Vagina (tissue), 2 donors: ENCODE results near the gene PTH2. TPM values are rescaled to one million over a fixed set of nuclear protein-coding genes. Genes with fewer than 3 reads are reported as not detected.

Experiments used
- DNase-seq, 2 donors: peaks; one replicate each; pipeline ENCODE4 v3.0.0-alpha.2; 2017; ENCODE audit errors: extremely low spot score in 2 of 2
- H3K27ac ChIP-seq: fragments of 200-600 bp; sonication (generic); one replicate; pipeline ENCODE4 v1.5.1; 2019
- H3K27me3 ChIP-seq: fragments of 200-600 bp; sonication (generic); one replicate; pipeline ENCODE4 v1.5.1; 2019
- H3K36me3 ChIP-seq, 2 donors: fragments of 200-600 bp; sonication (generic); one replicate each; pipeline ENCODE4 v1.5.1; 2017 to 2019
- H3K4me1 ChIP-seq: fragments of 200-600 bp; sonication (generic); one replicate; pipeline ENCODE4 v1.5.1; 2019
- H3K4me3 ChIP-seq, 2 donors: fragments of 200-600 bp; sonication (generic); 1 replicate in 1 of 2; 2 replicates in 1 of 2; pipeline ENCODE4 v1.5.1; 2016 to 2019
- H3K9me3 ChIP-seq: fragments of 200-600 bp; sonication (generic); one replicate; pipeline ENCODE4 v1.5.1; 2019
- CTCF ChIP-seq, 3 experiments: fragments of 450-650 bp in 2 of 3; fragments of 200-600 bp in 1 of 3; sonication (generic) in 1 of 3; IDR thresholded peaks; one replicate each; pipeline ENCODE4 v1.5.1; 2017 to 2019; ENCODE audit warnings: antibody characterized with exemption in 3 of 3, mild to moderate bottlenecking in 2 of 3, moderate library complexity in 2 of 3
- POLR2A ChIP-seq, 2 donors: fragments of 450-650 bp; IDR thresholded peaks; one replicate each; pipeline ENCODE4 v1.6.1; 2017; ENCODE audit warnings: antibody characterized with exemption in 2 of 2, mild to moderate bottlenecking in 2 of 2, moderate library complexity in 2 of 2
- POLR2AphosphoS5 ChIP-seq, 2 donors: sonication (generic); formaldehyde crosslinking; IDR thresholded peaks; one replicate each; pipeline ENCODE4 v1.9.0; 2017; ENCODE audit warnings: antibody characterized with exemption in 2 of 2, mild to moderate bottlenecking in 2 of 2, low read depth in 1 of 2; ENCODE audit not compliant: insufficient read depth in 1 of 2
- intact Hi-C: fragments of 100-400 bp; cut with DNase I; formaldehyde crosslinking; loops from one replicate; pipeline ENCODE4 v1.15.1; 2023
- total RNA-seq: library from RNA; depleted of rRNA; stranded (reverse); fragments of >200 nt; gene quantifications from one replicate; pipeline ENCODE4 v1.2.3, GENCODE V29; 2016

Gene PTH2
- total RNA-seq, 1 donor from 2014 or later, result not detected

DNA sequence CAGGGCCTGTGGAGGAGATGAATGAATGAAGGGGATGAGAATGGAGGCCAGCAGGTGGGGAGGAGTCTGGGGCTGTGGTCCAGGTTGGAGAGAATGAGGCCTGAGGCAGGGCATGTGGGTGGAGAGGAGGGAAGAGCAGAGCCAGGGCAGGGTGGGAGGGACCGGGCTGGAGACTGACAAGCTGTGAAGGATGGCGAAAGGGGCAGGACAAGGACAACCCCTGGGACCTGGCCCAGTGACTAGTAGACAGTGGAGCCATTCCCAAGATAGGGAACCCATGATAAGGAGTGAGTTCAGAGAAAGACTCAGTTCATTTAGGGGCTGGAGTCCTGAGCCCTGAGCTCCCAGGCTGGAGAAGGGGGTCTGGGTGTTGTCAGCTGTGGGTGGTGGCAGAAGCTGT is 3.0 kb downstream of the PTH2 start:
- Histone ChIP-seq H3K27me3 (peaks cover 25% of the 10 kb centered on the region), H3K4me1 (peaks cover 26% of the 10 kb centered on the region), H3K9me3 (no peaks in the 10 kb centered on the region), H3K36me3 (no peaks in the 10 kb centered on the region), H3K27ac (no peak overlapping the region), H3K4me3 (no peak overlapping the region)
- no peak for DNase-seq
- no peak for TF ChIP-seq POLR2AphosphoS5 (IDR thresholded peaks at IDR 0.05; ENCODE audit: insufficient read depth in 1 of 2, low read depth in 1 of 2)
- TF ChIP-seq POLR2A (IDR thresholded peaks at IDR 0.05), result no peak
- no peak for TF ChIP-seq CTCF (IDR thresholded peaks at IDR 0.05)
- intact Hi-C loops, result no loop called here

- Histone ChIP-seq H3K27ac (no peak overlapping the region), H3K4me1 (peaks cover 26% of the 10 kb centered on the region), H3K9me3 (no peaks in the 10 kb centered on the region), H3K4me3 (no peak overlapping the region), H3K27me3 (peaks cover 25% of the 10 kb centered on the region), H3K36me3 (no peaks in the 10 kb centered on the region)
- intact Hi-C loops, result no loop called here
- no peak for DNase-seq
- no peak for TF ChIP-seq POLR2AphosphoS5 (IDR thresholded peaks at IDR 0.05; ENCODE audit: insufficient read depth in 1 of 2, low read depth in 1 of 2)
- TF ChIP-seq CTCF (IDR thresholded peaks at IDR 0.05), result no peak
- TF ChIP-seq POLR2A (IDR thresholded peaks at IDR 0.05), result no peak
These were observed 4.1 kb downstream of the PTH2 start for GRCh38 chr19:49419173-49419572.

DNA sequence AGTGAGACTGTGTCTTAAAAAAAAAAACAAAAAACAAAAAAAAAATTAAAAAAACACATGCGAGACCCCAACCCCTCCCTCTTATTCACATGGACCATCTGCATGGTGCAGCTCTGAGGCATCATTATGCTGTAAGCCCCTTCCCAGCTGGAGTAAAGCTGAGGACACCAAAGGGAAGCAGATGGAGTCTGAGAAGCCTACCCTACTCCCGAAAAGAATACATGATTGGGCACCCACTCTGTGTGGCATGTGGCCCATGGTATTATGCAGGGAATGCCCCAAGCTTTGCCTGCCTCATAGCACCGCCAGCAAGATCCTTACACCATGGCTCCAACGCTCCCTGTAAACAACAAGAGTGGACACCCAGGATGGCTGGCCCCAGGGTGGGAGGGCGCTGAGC is 4.7 kb downstream of the PTH2 start:
- Histone ChIP-seq H3K4me1 (peaks cover 25% of the 10 kb centered on the region), H3K4me3 (no peak overlapping the region), H3K36me3 (no peaks in the 10 kb centered on the region), H3K27me3 (peaks cover 23% of the 10 kb centered on the region), H3K9me3 (no peaks in the 10 kb centered on the region), H3K27ac (no peak overlapping the region)
- TF ChIP-seq CTCF (IDR thresholded peaks at IDR 0.05) (no peak), POLR2A (IDR thresholded peaks at IDR 0.05) (no peak), POLR2AphosphoS5 (IDR thresholded peaks at IDR 0.05; ENCODE audit: insufficient read depth in 1 of 2, low read depth in 1 of 2) (no peak)
- DNase-seq, result no peak
- intact Hi-C loops, result no loop called here

DNA sequence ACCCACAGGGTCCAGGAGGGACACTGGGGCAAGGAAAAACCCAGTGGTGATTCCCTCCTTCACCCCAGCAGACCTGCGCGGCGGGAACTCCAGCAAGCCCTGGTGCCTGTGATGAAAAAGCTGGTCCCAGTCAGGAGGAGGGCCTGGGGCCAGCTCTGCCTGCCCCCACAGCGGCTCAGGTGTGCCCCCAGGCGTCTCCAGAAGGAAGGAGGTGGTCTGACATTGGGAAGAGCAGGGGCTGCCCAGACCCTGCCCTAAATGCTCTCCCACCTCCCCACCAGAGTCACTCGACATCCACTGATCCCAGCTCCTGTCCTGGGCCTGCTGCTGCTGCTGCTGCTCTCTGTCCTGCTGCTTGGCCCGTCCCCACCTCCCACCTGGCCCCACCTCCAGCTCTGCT is 6.2 kb downstream of the PTH2 start:
- intact Hi-C loops, result no loop called here
- H3K4me1 ChIP-seq, result peaks cover 11% of the 10 kb centered on the region
- H3K9me3 ChIP-seq, result no peaks in the 10 kb centered on the region
- DNase-seq, result no peak
- no peak overlapping the region for H3K27ac ChIP-seq
- H3K36me3 ChIP-seq, result no peaks in the 10 kb centered on the region
- H3K4me3 ChIP-seq, result no peak overlapping the region
- TF ChIP-seq POLR2AphosphoS5 (IDR thresholded peaks at IDR 0.05; ENCODE audit: insufficient read depth in 1 of 2, low read depth in 1 of 2), result no peak
- no peak for TF ChIP-seq POLR2A (IDR thresholded peaks at IDR 0.05)
- no peak for TF ChIP-seq CTCF (IDR thresholded peaks at IDR 0.05)
- H3K27me3 ChIP-seq, result peaks cover 9% of the 10 kb centered on the region

- H3K27me3 ChIP-seq, result no peaks in the 10 kb centered on the region
- no peaks in the 10 kb centered on the region for H3K36me3 ChIP-seq
- H3K9me3 ChIP-seq, result no peaks in the 10 kb centered on the region
- no peak overlapping the region for H3K4me3 ChIP-seq
- H3K4me1 ChIP-seq, result peaks cover 2% of the 10 kb centered on the region
- TF ChIP-seq POLR2A (IDR thresholded peaks at IDR 0.05) (no peak), CTCF (IDR thresholded peaks at IDR 0.05) (no peak), POLR2AphosphoS5 (IDR thresholded peaks at IDR 0.05; ENCODE audit: insufficient read depth in 1 of 2, low read depth in 1 of 2) (no peak)
- intact Hi-C loops, result no loop called here
- no peak for DNase-seq
- H3K27ac ChIP-seq, result no peak overlapping the region
These were observed 7.4 kb downstream of the PTH2 start for GRCh38 chr19:49415810-49416200.
